Tongue (tissue), 2 donors: ENCODE measurements around the gene RARRES1. TPM values are rescaled to one million over a fixed set of nuclear protein-coding genes. Genes with fewer than 3 reads are reported as not detected.

Experiments
- DNase-seq: peaks from one replicate; pipeline ENCODE4 v3.0.0-alpha.2; 2015
- total RNA-seq: library from RNA; depleted of rRNA; stranded (reverse); fragments of >200 nt; gene quantifications from one replicate; pipeline ENCODE4 v1.2.3, GENCODE V29; 2014

RARRES1 gene
- total RNA-seq, 1 donor from 2014 or later: 5.3 TPM

DNA sequence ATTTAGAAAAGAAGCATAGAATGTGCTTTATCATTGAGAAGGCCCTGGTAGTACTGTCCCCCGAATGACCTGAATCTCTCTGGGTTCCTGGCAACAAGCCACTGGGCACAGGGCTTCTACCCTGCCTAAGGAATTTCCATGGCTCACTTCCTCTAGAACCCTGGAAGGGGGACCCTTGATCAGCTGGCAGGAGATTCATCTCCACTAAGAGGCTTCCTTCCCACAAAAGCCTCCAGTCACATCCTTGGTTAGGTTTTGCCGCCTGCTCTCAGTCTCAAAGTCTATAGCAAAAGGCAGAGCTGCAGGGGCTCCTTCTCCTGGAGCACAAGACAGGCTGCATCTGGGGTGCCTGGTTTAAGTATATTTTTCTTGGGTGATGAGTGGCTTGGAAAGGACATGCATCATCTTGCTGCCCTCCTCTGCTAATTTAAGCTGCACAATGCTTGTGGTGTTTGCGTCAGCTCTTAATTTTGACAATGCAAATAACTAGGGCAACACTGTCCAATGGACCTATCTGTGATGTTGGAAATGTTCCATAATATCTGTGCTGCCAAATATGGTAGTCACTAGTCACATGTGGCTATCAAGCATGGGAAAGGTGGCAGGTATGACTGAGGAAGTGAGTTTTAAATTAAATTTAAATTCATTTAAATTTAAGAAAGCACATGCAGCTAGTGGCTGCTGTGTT is 33.4 kb upstream of the RARRES1 start:
- DNase-seq: no peak

DNA sequence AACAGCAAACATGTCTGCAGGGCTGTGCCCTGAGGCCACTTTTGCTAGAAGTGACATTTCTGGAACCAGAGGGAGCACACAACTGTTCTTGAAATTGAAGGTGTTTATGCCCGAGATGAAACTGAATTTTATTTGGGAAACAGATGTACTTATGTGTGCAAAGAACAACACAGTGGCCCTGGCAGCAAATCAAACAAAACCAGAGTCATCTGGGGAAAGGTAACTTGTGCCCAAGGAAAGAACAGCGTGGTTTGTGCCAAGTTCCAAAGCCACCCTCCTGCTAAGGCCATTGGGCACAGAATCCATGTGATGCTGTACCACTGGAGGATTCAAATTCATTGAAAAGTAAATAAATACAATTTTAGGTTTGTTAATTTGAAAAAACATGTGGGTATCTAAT is 31.2 kb upstream of the RARRES1 start:
- DNase-seq: no peak

GRCh38 chr3:158762701-158763100 is 30.4 kb upstream of the RARRES1 start:
- DNase-seq: no peak

DNA sequence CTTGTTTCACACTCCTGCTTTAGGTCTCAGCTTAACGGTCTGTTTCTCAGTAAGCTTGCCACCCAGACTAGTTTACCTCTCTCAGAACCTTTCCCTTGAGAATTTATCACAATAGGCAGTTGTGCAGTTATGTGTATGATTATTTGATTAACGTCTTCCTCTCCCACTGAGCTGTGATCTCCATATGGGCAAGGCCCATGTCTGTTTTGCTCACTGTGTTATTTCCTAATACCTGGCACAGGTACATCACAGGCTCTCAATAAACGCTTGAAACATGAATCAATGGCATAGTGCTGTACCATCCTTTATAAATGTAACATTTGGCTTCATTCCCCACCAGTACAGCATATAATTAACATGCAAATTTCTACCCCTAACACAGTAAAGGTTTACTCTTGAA is 29.1 kb upstream of the RARRES1 start:
- DNase-seq: no peak

DNA sequence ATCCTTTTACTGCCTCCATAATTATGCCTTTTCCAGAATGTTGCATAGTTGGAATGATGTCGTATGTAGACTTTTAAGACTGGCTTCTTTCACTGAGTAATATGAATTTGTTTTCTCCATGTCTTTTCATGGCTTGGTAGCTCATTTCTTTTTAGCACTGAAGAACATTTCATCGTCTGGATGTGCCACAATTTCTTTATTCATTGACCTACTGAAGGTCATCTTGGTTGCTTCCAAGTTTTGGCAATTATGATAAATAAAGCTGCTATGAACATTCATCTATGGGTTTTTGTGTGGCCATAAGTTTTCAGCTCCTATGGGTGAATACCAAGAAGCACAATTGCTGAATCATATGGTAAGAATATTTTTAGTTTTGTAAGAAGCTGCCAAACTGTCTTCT is 23.2 kb upstream of the RARRES1 start:
- no peak for DNase-seq

- DNase-seq: no peak
These were observed 21.6 kb upstream of the RARRES1 start for GRCh38 chr3:158753854-158754253.

DNA sequence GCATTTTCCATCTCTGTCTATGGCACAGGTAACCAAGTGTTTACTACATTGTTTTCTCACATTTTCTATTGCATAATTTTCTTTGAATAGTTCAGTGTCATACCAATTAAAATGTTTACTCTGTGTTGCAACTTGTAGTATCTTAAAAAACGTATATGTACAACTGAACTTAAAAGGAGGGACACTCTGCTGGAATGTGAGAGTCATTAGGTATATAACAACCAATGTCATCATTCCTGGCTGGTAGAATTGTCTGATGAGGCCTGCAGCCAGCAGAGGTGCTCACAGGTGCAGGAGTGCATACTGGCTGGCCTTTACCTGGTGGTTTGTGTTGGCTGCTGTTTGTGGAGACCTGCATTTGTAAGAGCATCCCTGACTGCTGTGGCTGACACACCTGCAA is 19.1 kb upstream of the RARRES1 start:
- no peak for DNase-seq

DNA sequence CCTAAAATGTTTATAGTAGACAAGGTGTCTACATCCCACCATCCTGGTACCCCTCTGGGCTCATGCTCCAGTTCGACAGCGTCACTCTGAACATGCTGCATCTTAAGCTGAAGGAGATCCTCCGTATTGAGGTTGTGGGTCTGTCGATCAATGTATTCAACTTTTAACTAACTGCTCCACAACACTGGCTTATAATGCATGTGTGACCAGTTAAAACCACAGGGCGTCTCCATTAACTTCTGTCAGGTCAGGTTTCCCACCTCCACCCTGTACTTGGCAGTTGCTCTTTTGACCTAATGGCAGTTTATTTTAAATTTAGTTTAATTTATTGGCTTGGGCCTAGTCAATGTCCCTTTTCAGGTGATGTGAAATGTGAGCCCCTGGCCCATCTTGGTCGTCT is 17.8 kb upstream of the RARRES1 start:
- no peak for DNase-seq

GRCh38 chr3:158749526-158749925 is 17.3 kb upstream of the RARRES1 start:
- no peak for DNase-seq

DNA sequence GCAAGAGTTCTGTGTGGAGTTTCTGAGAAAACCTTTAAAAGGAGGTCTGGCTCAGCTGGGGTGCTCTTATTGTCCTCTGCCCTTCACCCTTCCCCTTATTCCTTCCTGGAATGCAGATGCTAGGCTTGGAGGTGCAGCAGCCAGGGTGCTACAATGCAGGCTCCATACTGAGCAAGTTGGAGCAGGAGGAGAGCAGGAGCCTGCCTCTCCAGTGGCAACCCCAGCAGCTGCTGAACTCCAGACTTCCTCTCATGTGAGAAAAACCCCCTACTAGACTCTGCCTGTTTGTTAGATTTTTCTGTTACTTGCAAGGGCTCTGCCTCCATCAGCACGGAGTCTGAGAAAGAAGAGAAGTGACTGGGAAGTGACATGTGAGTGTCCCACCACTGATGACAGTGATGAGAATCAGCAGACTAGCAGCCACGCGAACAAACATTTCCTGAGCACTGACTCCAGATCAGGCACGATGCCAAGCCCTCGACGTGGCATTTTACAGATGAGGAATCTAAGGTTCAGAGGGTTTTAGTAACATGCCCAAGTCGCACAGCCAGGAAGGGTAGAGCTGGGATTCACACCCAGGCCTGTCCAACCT is 16.1 kb upstream of the RARRES1 start:
- no peak for DNase-seq

GRCh38 chr3:158747417-158747816 is 15.2 kb upstream of the RARRES1 start:
- no peak for DNase-seq

- DNase-seq: no peak
These were observed 13.3 kb upstream of the RARRES1 start for GRCh38 chr3:158745551-158745950.

GRCh38 chr3:158744567-158745288 is 12.5 kb upstream of the RARRES1 start:
- no peak for DNase-seq

GRCh38 chr3:158743664-158744566 is 11.7 kb upstream of the RARRES1 start:
- no peak for DNase-seq

GRCh38 chr3:158742871-158743663 is 10.8 kb upstream of the RARRES1 start:
- peak; percentile 32 for DNase-seq

- no peak for DNase-seq
These were observed 7.4 kb upstream of the RARRES1 start for GRCh38 chr3:158739661-158740060.

- no peak for DNase-seq
These were observed 6.8 kb upstream of the RARRES1 start for GRCh38 chr3:158739078-158739477.

GRCh38 chr3:158738653-158739052 is 6.4 kb upstream of the RARRES1 start:
- no peak for DNase-seq

- no peak for DNase-seq
These were observed 5.8 kb upstream of the RARRES1 start for GRCh38 chr3:158737976-158738615.

DNA sequence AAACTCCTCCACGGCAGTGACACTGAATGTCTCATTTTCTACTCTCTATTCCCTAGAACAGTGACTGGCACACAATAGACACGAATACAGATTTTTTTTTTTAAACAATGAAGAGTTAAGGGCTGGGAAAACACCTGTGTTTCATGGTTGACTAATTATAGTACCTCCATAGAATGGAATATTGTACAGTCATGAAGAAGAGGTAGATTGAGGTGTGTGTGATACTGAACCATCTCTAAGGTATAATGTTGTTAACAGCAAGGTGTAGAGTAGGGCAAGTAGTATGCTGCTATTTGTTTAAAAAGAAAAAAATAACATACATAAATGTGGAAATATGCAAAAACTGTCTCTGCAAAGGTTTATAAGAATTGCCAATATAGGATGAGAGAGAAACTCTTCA is 5.2 kb upstream of the RARRES1 start:
- DNase-seq: no peak
